ENCODE results near the gene DHRS11. TPM values are rescaled to one million over a fixed set of nuclear protein-coding genes. Genes with fewer than 3 reads are reported as not detected.

DHRS11 gene
- total and polyA plus RNA-seq, 2 experiments from 2014 or later = 3.1 to 4.7 TPM

GRCh38 chr17:36597226-36597625, 5.5 kb downstream of the DHRS11 start:
- in situ Hi-C loops (cut with MboI) = no loop called here
- H3K9me2 ChIP-seq (ENCODE audit: insufficient read depth) = no peaks in the 10 kb centered on the region
- TF ChIP-seq EZH2 (IDR thresholded peaks at IDR 0.05; ENCODE audit: insufficient read depth, poor library complexity, severe bottlenecking) (no peak), EZH2phosphoT487 (IDR thresholded peaks at IDR 0.05; ENCODE audit: insufficient read depth, low read depth) (no peak)
- no peak overlapping the region for H3K9ac ChIP-seq
- no peak overlapping the region for H3K4me3 ChIP-seq
- no peaks in the 10 kb centered on the region for H3K9me3 ChIP-seq (ENCODE audit: low read depth)
- DNase-seq = no peak
- H3K79me2 ChIP-seq (ENCODE audit: insufficient read depth) = peaks cover 5% of the 10 kb centered on the region
- no peaks in the 10 kb centered on the region for H3K27me3 ChIP-seq (replicated peaks; ENCODE audit: insufficient read depth)
- WGBS, 2 experiments (ENCODE audit: low coverage in 1 of 2, low lambda C conversion rate in 2 of 2, missing lambda C conversion rate in 2 of 2) = 91 to 92% methylated on average over 6 of the region's 6 CpGs
- H3F3A ChIP-seq (ENCODE audit: insufficient read depth) = no peaks in the 10 kb centered on the region
- H3K4me1 ChIP-seq (ENCODE audit: insufficient read depth) = peaks cover 6% of the 10 kb centered on the region; the same call in 1 of the 2 replicates
- no peaks in the 10 kb centered on the region for H3K36me3 ChIP-seq (ENCODE audit: low read depth)
- no peaks in the 10 kb centered on the region for H4K20me1 ChIP-seq (ENCODE audit: insufficient read depth)
- H3K27ac ChIP-seq = no peak overlapping the region
- no peak overlapping the region for H3K4me2 ChIP-seq (ENCODE audit: unreplicated experiment)
- no peak overlapping the region for H2AFZ ChIP-seq

- Histone ChIP-seq H3K9me3 (ENCODE audit: low read depth) (no peaks in the 10 kb centered on the region), H3K79me2 (ENCODE audit: insufficient read depth) (peaks cover 12% of the 10 kb centered on the region), H3K4me1 (ENCODE audit: insufficient read depth) (no peaks in the 10 kb centered on the region), H3K9me2 (ENCODE audit: insufficient read depth) (no peaks in the 10 kb centered on the region), H2AFZ (no peak overlapping the region), H3K27ac (no peak overlapping the region), H3K4me2 (ENCODE audit: unreplicated experiment) (no peak overlapping the region), H3K9ac (no peak overlapping the region), H3K4me3 (no peak overlapping the region), H3F3A (ENCODE audit: insufficient read depth) (no peaks in the 10 kb centered on the region), H4K20me1 (ENCODE audit: insufficient read depth) (no peaks in the 10 kb centered on the region), H3K27me3 (replicated peaks; ENCODE audit: insufficient read depth) (no peaks in the 10 kb centered on the region), H3K36me3 (ENCODE audit: low read depth) (no peaks in the 10 kb centered on the region)
- TF ChIP-seq EZH2phosphoT487 (IDR thresholded peaks at IDR 0.05; ENCODE audit: insufficient read depth, low read depth) = no peak
- no peak for TF ChIP-seq EZH2 (IDR thresholded peaks at IDR 0.05; ENCODE audit: insufficient read depth, poor library complexity, severe bottlenecking)
- in situ Hi-C loops (cut with MboI) = no loop called here
- no peak for DNase-seq
- WGBS, 2 experiments (ENCODE audit: low coverage in 1 of 2, low lambda C conversion rate in 2 of 2, missing lambda C conversion rate in 2 of 2) = 89 to 91% methylated on average over 11 of the region's 11 CpGs
These were observed 6.4 kb downstream of the DHRS11 start for GRCh38 chr17:36597866-36598777.

GRCh38 chr17:36598951-36599401, 7.3 kb downstream of the DHRS11 start:
- in situ Hi-C loops (cut with MboI) = no loop called here

GRCh38 chr17:36599546-36600250, 8.0 kb downstream of the DHRS11 start:
- no peaks in the 10 kb centered on the region for H3F3A ChIP-seq (ENCODE audit: insufficient read depth)
- no peaks in the 10 kb centered on the region for H3K9me2 ChIP-seq (ENCODE audit: insufficient read depth)
- H3K9me3 ChIP-seq (ENCODE audit: low read depth) = no peaks in the 10 kb centered on the region
- H3K4me3 ChIP-seq = no peak overlapping the region
- no peaks in the 10 kb centered on the region for H3K36me3 ChIP-seq (ENCODE audit: low read depth)
- H3K79me2 ChIP-seq (ENCODE audit: insufficient read depth) = peaks cover 27% of the 10 kb centered on the region
- in situ Hi-C loops (cut with MboI) = no loop called here
- TF ChIP-seq EZH2phosphoT487 (IDR thresholded peaks at IDR 0.05; ENCODE audit: insufficient read depth, low read depth) = no peak
- TF ChIP-seq EZH2 (IDR thresholded peaks at IDR 0.05; ENCODE audit: insufficient read depth, poor library complexity, severe bottlenecking) = no peak
- H3K27me3 ChIP-seq (replicated peaks; ENCODE audit: insufficient read depth) = no peaks in the 10 kb centered on the region
- no peak overlapping the region for H3K9ac ChIP-seq
- H3K27ac ChIP-seq = no peak overlapping the region
- H3K4me2 ChIP-seq (ENCODE audit: unreplicated experiment) = no peak overlapping the region
- WGBS, 2 experiments (ENCODE audit: low coverage in 1 of 2, low lambda C conversion rate in 2 of 2, missing lambda C conversion rate in 2 of 2) = 81 to 87% methylated on average over 11 of the region's 11 CpGs
- H3K4me1 ChIP-seq (ENCODE audit: insufficient read depth) = peaks cover 6% of the 10 kb centered on the region; the same call in 1 of the 2 replicates
- H4K20me1 ChIP-seq (ENCODE audit: insufficient read depth) = no peaks in the 10 kb centered on the region
- no peak for DNase-seq
- no peak overlapping the region for H2AFZ ChIP-seq

More at GRCh38 chr17:36598951-36599401, 7.3 kb downstream of the DHRS11 start:
- H3K9me2 ChIP-seq (ENCODE audit: insufficient read depth) = no peaks in the 10 kb centered on the region
- no peak for DNase-seq
- no peak overlapping the region for H3K4me2 ChIP-seq (ENCODE audit: unreplicated experiment)
- TF ChIP-seq EZH2 (IDR thresholded peaks at IDR 0.05; ENCODE audit: insufficient read depth, poor library complexity, severe bottlenecking) (no peak), EZH2phosphoT487 (IDR thresholded peaks at IDR 0.05; ENCODE audit: insufficient read depth, low read depth) (no peak)
- H3K27me3 ChIP-seq (replicated peaks; ENCODE audit: insufficient read depth) = no peaks in the 10 kb centered on the region
- no peaks in the 10 kb centered on the region for H3K36me3 ChIP-seq (ENCODE audit: low read depth)
- H3F3A ChIP-seq (ENCODE audit: insufficient read depth) = no peaks in the 10 kb centered on the region
- 91 to 92% methylated on average over 13 of the region's 13 CpGs for WGBS, 2 experiments (ENCODE audit: low coverage in 1 of 2, low lambda C conversion rate in 2 of 2, missing lambda C conversion rate in 2 of 2)
- H4K20me1 ChIP-seq (ENCODE audit: insufficient read depth) = no peaks in the 10 kb centered on the region
- peaks cover 19% of the 10 kb centered on the region for H3K79me2 ChIP-seq (ENCODE audit: insufficient read depth)
- H3K4me3 ChIP-seq = no peak overlapping the region
- H2AFZ ChIP-seq = no peak overlapping the region
- H3K27ac ChIP-seq = no peak overlapping the region
- H3K9ac ChIP-seq = no peak overlapping the region
- peaks cover 6% of the 10 kb centered on the region; the same call in 1 of the 2 replicates for H3K4me1 ChIP-seq (ENCODE audit: insufficient read depth)
- H3K9me3 ChIP-seq (ENCODE audit: low read depth) = no peaks in the 10 kb centered on the region

Data from GM23248 (cell line).